Measurements from ENCODE around the gene NRIP1. TPM values are rescaled to one million over a fixed set of nuclear protein-coding genes. Genes with fewer than 3 reads are reported as not detected.

Gene NRIP1
- total and polyA plus RNA-seq, 2 donors (not counting 1 experiment from before 2014, with no cell fraction given): 3.3 to 32.1 TPM

- Histone ChIP-seq H3K9ac (ENCODE audit: low read length) (no peak overlapping the region), H3K4me1 (ENCODE audit: control insufficient read depth in 2 of 2, insufficient read depth in 2 of 2, low read length in 2 of 2) (no peaks in the 10 kb centered on the region), H3K36me3 (replicated peaks in 1 of 2; ENCODE audit: control extremely low read depth in 1 of 2, control insufficient read depth in 1 of 2, extremely low read depth in 1 of 2, insufficient read depth in 2 of 2, low read length in 1 of 2) (no peaks in the 10 kb centered on the region), H3K9me3 (ENCODE audit: control extremely low read depth in 1 of 3, control insufficient read depth in 2 of 3, insufficient read depth in 1 of 3, low read length in 2 of 3) (no peaks in the 10 kb centered on the region), H4K20me1 (ENCODE audit: control insufficient read depth, insufficient read depth, low read length, poor library complexity, severe bottlenecking) (no peaks in the 10 kb centered on the region), H3K4me3 (ENCODE audit: control extremely low read depth in 1 of 5, extremely low read depth in 1 of 5, insufficient read depth in 1 of 5, low read depth in 2 of 5, low read length in 4 of 5) (no peak overlapping the region), H2AFZ (ENCODE audit: insufficient read depth, low read depth, low read length, poor library complexity, severe bottlenecking) (no peak overlapping the region), H3K27me3 (replicated peaks in 1 of 4; ENCODE audit: control extremely low read depth in 1 of 4, control insufficient read depth in 3 of 4, insufficient read depth in 4 of 4, low read length in 3 of 4) (no peaks in the 10 kb centered on the region), H3K27ac (ENCODE audit: low read length in 2 of 2) (no peak overlapping the region), H3K79me2 (ENCODE audit: control insufficient read depth, insufficient read depth, low read length) (no peaks in the 10 kb centered on the region), H3K4me2 (replicated peaks; ENCODE audit: low read depth, low read length, poor library complexity, severe bottlenecking) (no peak overlapping the region)
- no peaks in the 10 kb centered on the region for H3K4me1 Mint-ChIP-seq
- H3K4me3 Mint-ChIP-seq: no peak overlapping the region
- no peak for TF ChIP-seq EZH2 (IDR thresholded peaks at IDR 0.05; ENCODE audit: borderline replicate concordance, insufficient read depth, low read depth, low read length, poor library complexity, severe bottlenecking)
- TF ChIP-seq, protein P1, sequence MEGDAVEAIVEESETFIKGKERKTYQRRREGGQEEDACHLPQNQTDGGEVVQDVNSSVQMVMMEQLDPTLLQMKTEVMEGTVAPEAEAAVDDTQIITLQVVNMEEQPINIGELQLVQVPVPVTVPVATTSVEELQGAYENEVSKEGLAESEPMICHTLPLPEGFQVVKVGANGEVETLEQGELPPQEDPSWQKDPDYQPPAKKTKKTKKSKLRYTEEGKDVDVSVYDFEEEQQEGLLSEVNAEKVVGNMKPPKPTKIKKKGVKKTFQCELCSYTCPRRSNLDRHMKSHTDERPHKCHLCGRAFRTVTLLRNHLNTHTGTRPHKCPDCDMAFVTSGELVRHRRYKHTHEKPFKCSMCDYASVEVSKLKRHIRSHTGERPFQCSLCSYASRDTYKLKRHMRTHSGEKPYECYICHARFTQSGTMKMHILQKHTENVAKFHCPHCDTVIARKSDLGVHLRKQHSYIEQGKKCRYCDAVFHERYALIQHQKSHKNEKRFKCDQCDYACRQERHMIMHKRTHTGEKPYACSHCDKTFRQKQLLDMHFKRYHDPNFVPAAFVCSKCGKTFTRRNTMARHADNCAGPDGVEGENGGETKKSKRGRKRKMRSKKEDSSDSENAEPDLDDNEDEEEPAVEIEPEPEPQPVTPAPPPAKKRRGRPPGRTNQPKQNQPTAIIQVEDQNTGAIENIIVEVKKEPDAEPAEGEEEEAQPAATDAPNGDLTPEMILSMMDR (IDR thresholded peaks at IDR 0.05): no peak
- no peak overlapping the region for H3K27ac Mint-ChIP-seq
- CTCF ChIA-PET: no interaction called here
- WGBS (ENCODE audit: insufficient coverage): no CpG with 5 or more reads among the region's 2 CpGs
- no peaks in the 10 kb centered on the region for H3K27me3 Mint-ChIP-seq
- no peaks in the 10 kb centered on the region for H3K9me3 Mint-ChIP-seq (ENCODE audit: insufficient read depth)
- DNase-seq (no peak), ATAC-seq (ENCODE audit: low read depth) (no peak)
- POLR2A ChIA-PET: no interaction called here
- intact Hi-C loops (cut with micrococcal nuclease): no loop called here
Observed at GRCh38 chr21:15076730-15077129, 11.9 kb upstream of the NRIP1 start.

DNA sequence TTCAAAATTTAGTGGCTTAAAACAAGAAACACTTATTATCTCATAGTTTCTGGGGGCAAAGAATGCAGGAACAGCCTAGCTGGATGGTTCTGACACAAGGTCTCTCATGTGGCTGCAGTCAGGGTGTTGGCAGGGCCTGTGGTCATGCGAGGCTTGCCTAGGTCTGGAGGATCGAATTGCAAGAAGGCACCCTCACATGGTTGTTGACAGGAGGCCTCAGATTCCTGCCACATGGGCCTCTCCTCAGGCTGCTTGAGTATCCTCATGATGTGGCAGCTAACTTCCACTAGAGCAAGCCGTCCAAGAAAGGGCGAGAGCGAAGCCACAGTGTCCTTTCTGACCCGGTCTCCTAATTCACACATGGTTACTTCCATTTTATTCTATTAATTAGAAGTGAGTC is 6.2 kb upstream of the NRIP1 start:
- Mint-ChIP-seq H3K9me3 (ENCODE audit: insufficient read depth) (no peaks in the 10 kb centered on the region), H3K27ac (no peak overlapping the region), H3K4me3 (no peak overlapping the region), H3K27me3 (peaks cover 5% of the 10 kb centered on the region), H3K4me1 (peaks cover 7% of the 10 kb centered on the region)
- Histone ChIP-seq H3K79me2 (ENCODE audit: control insufficient read depth, insufficient read depth, low read length) (no peaks in the 10 kb centered on the region), H3K4me3 (ENCODE audit: control extremely low read depth in 1 of 5, extremely low read depth in 1 of 5, insufficient read depth in 1 of 5, low read depth in 2 of 5, low read length in 4 of 5) (no peak overlapping the region), H3K4me2 (replicated peaks; ENCODE audit: low read depth, low read length, poor library complexity, severe bottlenecking) (no peak overlapping the region), H3K36me3 (replicated peaks in 1 of 2; ENCODE audit: control extremely low read depth in 1 of 2, control insufficient read depth in 1 of 2, extremely low read depth in 1 of 2, insufficient read depth in 2 of 2, low read length in 1 of 2) (no peaks in the 10 kb centered on the region), H3K9me3 (ENCODE audit: control extremely low read depth in 1 of 3, control insufficient read depth in 2 of 3, insufficient read depth in 1 of 3, low read length in 2 of 3) (no peaks in the 10 kb centered on the region), H2AFZ (ENCODE audit: insufficient read depth, low read depth, low read length, poor library complexity, severe bottlenecking) (no peak overlapping the region), H3K9ac (ENCODE audit: low read length) (no peak overlapping the region), H3K4me1 (ENCODE audit: control insufficient read depth in 2 of 2, insufficient read depth in 2 of 2, low read length in 2 of 2) (peaks cover 0 to 6% of the 10 kb centered on the region in 2 donors), H3K27ac (ENCODE audit: low read length in 2 of 2) (no peak overlapping the region), H4K20me1 (ENCODE audit: control insufficient read depth, insufficient read depth, low read length, poor library complexity, severe bottlenecking) (no peaks in the 10 kb centered on the region), H3K27me3 (replicated peaks in 1 of 4; ENCODE audit: control extremely low read depth in 1 of 4, control insufficient read depth in 3 of 4, insufficient read depth in 4 of 4, low read length in 3 of 4) (peaks cover 0 to 4% (median 0%) of the 10 kb centered on the region in 4 experiments)
- POLR2A ChIA-PET: no interaction called here
- ATAC-seq (ENCODE audit: low read depth): no peak
- intact Hi-C loops (cut with micrococcal nuclease): no loop called here
- CTCF ChIA-PET: no interaction called here
- WGBS (ENCODE audit: insufficient coverage): 91% methylated on average over 2 of the region's 6 CpGs
- no peak for DNase-seq
- TF ChIP-seq EZH2 (IDR thresholded peaks at IDR 0.05; ENCODE audit: borderline replicate concordance, insufficient read depth, low read depth, low read length, poor library complexity, severe bottlenecking): no peak
- TF ChIP-seq, protein P1 (IDR thresholded peaks at IDR 0.05): no peak

Data from B cell (primary cell).